H9 (cell line): ENCODE data around the gene TTC7B. TPM values are rescaled to one million over a fixed set of nuclear protein-coding genes. Genes with fewer than 3 reads are reported as not detected.

Experiments used
- DNase-seq: peaks from one replicate; pipeline ENCODE4 v3.0.0-alpha.2; 2017
- H2AFZ ChIP-seq: one replicate; pipeline ENCODE4 v1.6.1; 2013; ENCODE audit warnings: mild to moderate bottlenecking, low read length, control low read depth, moderate library complexity
- H2AK5ac ChIP-seq: 2 replicates; pipeline ENCODE4 v1.6.1; 2013; ENCODE audit warnings: low read length, control low read depth, mixed read lengths; ENCODE audit not compliant: insufficient read length
- H2BK120ac ChIP-seq: one replicate; pipeline ENCODE4 v1.6.1; 2013; ENCODE audit warnings: low read depth, mild to moderate bottlenecking, low read length, control low read depth, inconsistent platforms; ENCODE audit not compliant: poor library complexity, severe bottlenecking
- H2BK12ac ChIP-seq: 2 replicates; pipeline ENCODE4 v1.6.1; 2013; ENCODE audit warnings: low read length, control low read depth, mixed read lengths, low read depth; ENCODE audit not compliant: insufficient read length
- H2BK15ac ChIP-seq: 2 replicates; pipeline ENCODE4 v1.6.1; 2013; ENCODE audit warnings: low read depth, low read length, control low read depth
- H2BK20ac ChIP-seq: one replicate; pipeline ENCODE4 v1.6.1; 2013; ENCODE audit warnings: low read depth, mild to moderate bottlenecking, low read length, control low read depth, inconsistent platforms; ENCODE audit not compliant: poor library complexity, severe bottlenecking
- H2BK5ac ChIP-seq: 2 replicates; pipeline ENCODE4 v1.6.1; 2013; ENCODE audit warnings: low read length, control low read depth, mixed read lengths; ENCODE audit not compliant: insufficient read length
- H3K14ac ChIP-seq: 2 replicates; pipeline ENCODE4 v1.6.1; 2013; ENCODE audit warnings: low read length, control low read depth; ENCODE audit not compliant: insufficient read depth
- H3K18ac ChIP-seq: 2 replicates; pipeline ENCODE4 v1.6.1; 2013; ENCODE audit warnings: low read depth, mild to moderate bottlenecking, mixed read lengths, low read length, control low read depth; ENCODE audit not compliant: insufficient read length
- H3K23ac ChIP-seq: 2 replicates; pipeline ENCODE4 v1.6.1; 2013; ENCODE audit warnings: low read length, control low read depth, mixed read lengths, low read depth; ENCODE audit not compliant: insufficient read length
- H3K23me2 ChIP-seq: 2 replicates; pipeline ENCODE4 v1.6.1; 2013; ENCODE audit warnings: low read depth, mild to moderate bottlenecking, mixed read lengths, low read length, control low read depth; ENCODE audit not compliant: insufficient read length, poor library complexity, severe bottlenecking
- H3K27ac ChIP-seq: 2 replicates; pipeline ENCODE4 v1.5.1; 2013; ENCODE audit warnings: low read length, control low read depth, mixed read lengths, low read depth; ENCODE audit not compliant: insufficient read length
- H3K27me3 ChIP-seq: 2 replicates; pipeline ENCODE4 v1.6.1; 2013; ENCODE audit warnings: low read length, control low read depth, inconsistent platforms; ENCODE audit not compliant: insufficient read depth
- H3K4ac ChIP-seq: 2 replicates; pipeline ENCODE4 v1.6.1; 2013; ENCODE audit warnings: low read depth, mild to moderate bottlenecking, control low read depth, inconsistent platforms, low read length, moderate library complexity
- H3K4me1 ChIP-seq: 2 replicates; pipeline ENCODE4 v1.6.1; 2013; ENCODE audit warnings: low read length, control low read depth, inconsistent platforms; ENCODE audit not compliant: insufficient read depth
- H3K4me2 ChIP-seq: 2 replicates; pipeline ENCODE4 v1.6.1; 2013; ENCODE audit warnings: low read length, control low read depth, mixed read lengths; ENCODE audit not compliant: insufficient read length, insufficient read depth
- H3K56ac ChIP-seq: 2 replicates; pipeline ENCODE4 v1.6.1; 2013; ENCODE audit warnings: low read depth, mild to moderate bottlenecking, mixed read lengths, low read length, control low read depth; ENCODE audit not compliant: insufficient read length
- H3K79me1 ChIP-seq: 2 replicates; pipeline ENCODE4 v1.6.1; 2013; ENCODE audit warnings: low read depth, mild to moderate bottlenecking, moderate library complexity, low read length, control low read depth, inconsistent platforms; ENCODE audit not compliant: insufficient read depth, poor library complexity, severe bottlenecking
- H3K79me2 ChIP-seq: 2 replicates; pipeline ENCODE4 v1.6.1; 2013; ENCODE audit warnings: low read length, control low read depth, inconsistent platforms; ENCODE audit not compliant: insufficient read depth
- H3K9ac ChIP-seq: 2 replicates; pipeline ENCODE4 v1.6.1; 2013; ENCODE audit warnings: low read length, control low read depth, mixed read lengths; ENCODE audit not compliant: insufficient read length; ENCODE audit errors: extremely low read depth
- H3K9me3 ChIP-seq: one replicate; pipeline ENCODE4 v1.6.1; 2013; ENCODE audit warnings: low read depth, low read length, inconsistent platforms; ENCODE audit not compliant: control insufficient read depth
- H3T11ph ChIP-seq: one replicate; pipeline ENCODE4 v1.6.1; 2013; ENCODE audit warnings: mild to moderate bottlenecking, low read length, control low read depth, inconsistent platforms
- H4K20me1 ChIP-seq: one replicate; pipeline ENCODE4 v1.6.1; 2013; ENCODE audit not compliant: control insufficient read depth, insufficient read length, insufficient read depth
- H4K5ac ChIP-seq: 2 replicates; pipeline ENCODE4 v1.6.1; 2013; ENCODE audit warnings: low read depth, mild to moderate bottlenecking, mixed read lengths, low read length, control low read depth; ENCODE audit not compliant: insufficient read length
- H4K8ac ChIP-seq: replicated peaks from 2 replicates; pipeline ENCODE4 v1.6.1; 2013; ENCODE audit warnings: low read length, control low read depth, mixed read lengths, low read depth; ENCODE audit not compliant: insufficient read length
- H4K91ac ChIP-seq: 2 replicates; pipeline ENCODE4 v1.6.1; 2013; ENCODE audit warnings: low read depth, mild to moderate bottlenecking, moderate library complexity, mixed read lengths, low read length, control low read depth; ENCODE audit not compliant: insufficient read length
- H3K27ac Mint-ChIP-seq, 3 experiments: 2 replicates in 2 of 3; 3 replicates in 1 of 3; pipeline ENCODE4 v1.8.0; 2020 to 2021; ENCODE audit warnings: mixed read lengths in 3 of 3, mild to moderate bottlenecking in 1 of 3, moderate library complexity in 1 of 3
- H3K27me3 Mint-ChIP-seq: 2 replicates; pipeline ENCODE4 v1.8.0; 2021; ENCODE audit warnings: low read depth, mild to moderate bottlenecking, moderate library complexity, mixed read lengths
- H3K36me3 Mint-ChIP-seq, 3 experiments: 2 replicates in 2 of 3; 3 replicates in 1 of 3; pipeline ENCODE4 v1.8.0; 2020 to 2021; ENCODE audit warnings: low read depth in 3 of 3, mixed read lengths in 3 of 3; ENCODE audit not compliant: insufficient read depth in 1 of 3
- H3K4me1 Mint-ChIP-seq, 2 experiments: 2 replicates each; pipeline ENCODE4 v1.8.0; 2020; ENCODE audit warnings: mixed read lengths in 2 of 2
- H3K4me3 Mint-ChIP-seq, 2 experiments: 2 replicates in 1 of 2; 3 replicates in 1 of 2; pipeline ENCODE4 v1.8.0; 2020 to 2021; ENCODE audit warnings: mild to moderate bottlenecking in 2 of 2, mixed read lengths in 2 of 2, moderate library complexity in 1 of 2
- H3K9me3 Mint-ChIP-seq, 2 experiments: 2 replicates in 1 of 2; 3 replicates in 1 of 2; pipeline ENCODE4 v1.8.0; 2020; ENCODE audit warnings: mild to moderate bottlenecking in 2 of 2, mixed read lengths in 2 of 2, moderate library complexity in 1 of 2
- WGBS: extraction: QIAGEN DNeasy Blood & Tissue Kit; methylation state at CpG from one replicate; pipeline ENCODE4 v1.1.7; 2013; ENCODE audit warnings: missing lambda C conversion rate, low lambda C conversion rate, mixed read lengths; ENCODE audit not compliant: insufficient read length; ENCODE audit errors: extremely low coverage; 5-methylcytosine and 5-hydroxymethylcytosine counted together
- total RNA-seq: library from RNA; stranded (reverse); gene quantifications from 2 replicates; pipeline ENCODE4 v1.2.1, GENCODE V29; 2021
- TF ChIP-seq, protein P1 (sequence below): fragments of 200-600 bp; sonication (generic); conservative IDR thresholded peaks from 3 replicates; pipeline ENCODE4 v1.8.0; 2021; ENCODE audit warnings: antibody characterized with exemption, mild to moderate bottlenecking

Gene TTC7B
- total RNA-seq, 1 experiment from 2014 or later = 33.7 TPM

DNA sequence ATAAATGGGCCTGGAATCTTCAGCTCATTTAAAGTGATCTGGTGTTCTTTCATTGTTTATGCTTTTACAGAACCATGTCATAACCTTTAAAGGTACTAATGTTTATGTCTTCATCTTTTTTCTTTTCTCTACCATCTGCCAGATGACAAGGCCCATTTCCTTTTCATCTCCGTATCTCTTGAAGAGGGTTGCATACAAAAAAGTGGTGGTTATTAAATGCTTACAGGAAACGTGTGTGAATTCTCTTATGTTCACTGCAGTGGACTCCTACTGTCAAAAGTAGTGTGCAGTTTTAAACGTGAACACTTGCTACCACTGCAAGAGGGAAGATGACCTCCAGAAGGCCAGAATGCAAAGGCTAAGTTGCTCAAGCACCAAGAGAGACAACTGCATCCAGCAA lies 91.4 kb downstream of the TTC7B start:
- H4K5ac ChIP-seq = no peak overlapping the region
- H3K4me2 ChIP-seq = no peak overlapping the region
- H3K18ac ChIP-seq = no peak overlapping the region
- no peak overlapping the region for H4K8ac ChIP-seq
- H3K4me1 Mint-ChIP-seq = peaks cover 13% of the 10 kb centered on the region in 2 experiments
- H2BK120ac ChIP-seq = no peak overlapping the region
- no peaks in the 10 kb centered on the region for H3K27me3 Mint-ChIP-seq
- TF ChIP-seq, protein P1, sequence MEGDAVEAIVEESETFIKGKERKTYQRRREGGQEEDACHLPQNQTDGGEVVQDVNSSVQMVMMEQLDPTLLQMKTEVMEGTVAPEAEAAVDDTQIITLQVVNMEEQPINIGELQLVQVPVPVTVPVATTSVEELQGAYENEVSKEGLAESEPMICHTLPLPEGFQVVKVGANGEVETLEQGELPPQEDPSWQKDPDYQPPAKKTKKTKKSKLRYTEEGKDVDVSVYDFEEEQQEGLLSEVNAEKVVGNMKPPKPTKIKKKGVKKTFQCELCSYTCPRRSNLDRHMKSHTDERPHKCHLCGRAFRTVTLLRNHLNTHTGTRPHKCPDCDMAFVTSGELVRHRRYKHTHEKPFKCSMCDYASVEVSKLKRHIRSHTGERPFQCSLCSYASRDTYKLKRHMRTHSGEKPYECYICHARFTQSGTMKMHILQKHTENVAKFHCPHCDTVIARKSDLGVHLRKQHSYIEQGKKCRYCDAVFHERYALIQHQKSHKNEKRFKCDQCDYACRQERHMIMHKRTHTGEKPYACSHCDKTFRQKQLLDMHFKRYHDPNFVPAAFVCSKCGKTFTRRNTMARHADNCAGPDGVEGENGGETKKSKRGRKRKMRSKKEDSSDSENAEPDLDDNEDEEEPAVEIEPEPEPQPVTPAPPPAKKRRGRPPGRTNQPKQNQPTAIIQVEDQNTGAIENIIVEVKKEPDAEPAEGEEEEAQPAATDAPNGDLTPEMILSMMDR = no peak
- no peaks in the 10 kb centered on the region for H3K23me2 ChIP-seq
- H3K27me3 ChIP-seq = no peaks in the 10 kb centered on the region
- no peak overlapping the region for H3K14ac ChIP-seq
- no peak overlapping the region for H2AK5ac ChIP-seq
- H2AFZ ChIP-seq = no peak overlapping the region
- H3K4me1 ChIP-seq = no peaks in the 10 kb centered on the region
- no peak overlapping the region for H3K56ac ChIP-seq
- H2BK15ac ChIP-seq = no peak overlapping the region
- no peak overlapping the region for H2BK20ac ChIP-seq
- no peaks in the 10 kb centered on the region for H4K20me1 ChIP-seq
- H3K9ac ChIP-seq = no peak overlapping the region
- H3K4me3 Mint-ChIP-seq = no peak overlapping the region
- no peaks in the 10 kb centered on the region for H3K79me2 ChIP-seq
- no peak overlapping the region for H3K27ac ChIP-seq
- H3K36me3 Mint-ChIP-seq = no peaks in the 10 kb centered on the region; a peak in 1 of 7 replicates
- H3T11ph ChIP-seq = no peak overlapping the region
- WGBS = no CpG with 5 or more reads among the region's 3 CpGs
- DNase-seq = no peak
- no peak overlapping the region for H2BK12ac ChIP-seq
- no peaks in the 10 kb centered on the region for H3K9me3 ChIP-seq
- H3K23ac ChIP-seq = no peak overlapping the region
- H4K91ac ChIP-seq = no peak overlapping the region
- H3K4ac ChIP-seq = no peak overlapping the region
- H2BK5ac ChIP-seq = no peak overlapping the region
- no peaks in the 10 kb centered on the region for H3K9me3 Mint-ChIP-seq
- H3K79me1 ChIP-seq = no peaks in the 10 kb centered on the region
- H3K27ac Mint-ChIP-seq = no peak overlapping the region
